ENCODE measurements around the gene SYP. TPM values are rescaled to one million over a fixed set of nuclear protein-coding genes. Genes with fewer than 3 reads are reported as not detected.

SYP gene
- total and polyA plus RNA-seq, 10 of the 15 experiments (the other 5 are each of a cell fraction or from before 2014, with no cell fraction given) = 0.34 to 1.7 (median 0.74) TPM

- TF ChIP-seq ZBTB11 (CRISPR knock-in tag; IDR thresholded peaks at IDR 0.05) = no peak
- no peak for TF ChIP-seq JUNB (IDR thresholded peaks at IDR 0.05)
Observed at GRCh38 chrX:49233176-49233575, 33.2 kb upstream of the SYP start, which contains the start of gene CACNA1F (continued).

DNA sequence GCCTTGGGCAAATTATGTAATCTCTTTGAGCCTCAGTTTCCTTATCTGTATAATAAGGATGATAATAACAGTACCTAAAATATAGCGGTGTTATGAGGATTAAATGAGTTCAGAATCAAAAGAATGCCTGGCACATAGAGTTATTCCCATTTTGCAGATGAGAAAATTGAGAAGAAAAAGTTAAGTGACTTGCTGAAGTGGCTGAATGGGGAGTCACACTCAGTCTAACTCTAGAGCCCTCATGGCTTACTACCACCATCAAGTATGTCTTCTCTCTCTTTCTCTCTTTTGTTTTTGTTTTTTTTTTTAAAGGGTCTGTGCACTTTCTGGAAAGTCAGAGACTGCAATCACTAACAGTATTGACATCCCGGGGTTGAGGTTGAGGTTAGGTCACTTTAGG is 32.5 kb upstream of the SYP start:
- POLR2A ChIA-PET = no interaction called here
- FAIRE-seq (no peak), DNase-seq (ENCODE audit: low read depth, low spot score) (no peak), ATAC-seq (no peak)
- CTCF ChIA-PET = interaction anchor here (1.1 kb wide), 1 partner anchor 40 kb away, joined by 3 read pairs; no protein-coding TSS in a partner anchor
- H3K9me3 ChIP-seq (replicated peaks; ENCODE audit: control insufficient read depth, insufficient read depth, low read length) = no peaks in the 10 kb centered on the region; the same call in 2 of the 3 replicates
- H3K4me2 ChIP-seq (ENCODE audit: control insufficient read depth, insufficient read depth) = no peak overlapping the region
- H3K4me1 ChIP-seq (ENCODE audit: control insufficient read depth, insufficient read depth, low read length) = peaks cover 5% of the 10 kb centered on the region
- no peak for TF ChIP-seq PKNOX1 (IDR thresholded peaks at IDR 0.05)
- no peak for TF ChIP-seq CBX3 (IDR thresholded peaks at IDR 0.05; ENCODE audit: borderline replicate concordance, low read depth)
- TF ChIP-seq SMARCA5 (IDR thresholded peaks at IDR 0.05) = no peak
- TF ChIP-seq TBL1XR1 (IDR thresholded peaks at IDR 0.05; ENCODE audit: low read depth, low read length) = no peak
- no peak for TF ChIP-seq BCLAF1 (IDR thresholded peaks at IDR 0.05)
- TF ChIP-seq SMAD5 (IDR thresholded peaks at IDR 0.05; ENCODE audit: low read depth) = no peak
- TF ChIP-seq TCF7 (IDR thresholded peaks at IDR 0.05; ENCODE audit: borderline replicate concordance) = no peak
- no peak for TF ChIP-seq BRCA1 (IDR thresholded peaks at IDR 0.05; ENCODE audit: low read depth, low read length)
- no peak for TF ChIP-seq ZNF207 (IDR thresholded peaks at IDR 0.05; ENCODE audit: borderline replicate concordance)
- TF ChIP-seq CHD1 (IDR thresholded peaks at IDR 0.05; ENCODE audit: low read depth, low read length) = no peak
- H3K27ac ChIP-seq (ENCODE audit: control insufficient read depth, insufficient read depth) = no peak overlapping the region
- 13% methylated on average over 2 of the region's 2 CpGs for WGBS (ENCODE audit: insufficient coverage, insufficient replicate concordance, low lambda C conversion rate, missing lambda C conversion rate)
- H4K20me1 ChIP-seq (ENCODE audit: control insufficient read depth, insufficient read depth) = no peaks in the 10 kb centered on the region
- intact Hi-C loops (cut with micrococcal nuclease; ENCODE audit: unreplicated experiment) (no loop called here), in situ Hi-C loops (cut with MboI) (no loop called here)
- no peaks in the 10 kb centered on the region for H3K27me3 ChIP-seq (replicated peaks in 1 of 2; ENCODE audit: control insufficient read depth in 2 of 2, insufficient read depth in 2 of 2, low read length in 1 of 2)
- H3K36me3 ChIP-seq (ENCODE audit: control insufficient read depth in 2 of 2, insufficient read depth in 2 of 2, low read length in 1 of 2) = no peaks in the 10 kb centered on the region
- no peak overlapping the region for H3K9ac ChIP-seq (ENCODE audit: control insufficient read depth, insufficient read depth, low read length)
- BruUV-seq (replicated peaks) = no TSS peak
- no peak overlapping the region for H2AFZ ChIP-seq (ENCODE audit: control insufficient read depth, low read depth, low read length)
- SMC1A ChIA-PET (ENCODE audit: uncharacterized antibody, unreplicated experiment) = no interaction called here
- no peak overlapping the region for H3K4me3 ChIP-seq
- RAD21 ChIA-PET (ENCODE audit: unreplicated experiment) = no interaction called here
- H3K79me2 ChIP-seq (ENCODE audit: control insufficient read depth, insufficient read depth, low read length) = peaks cover 3% of the 10 kb centered on the region; the same call in 1 of the 2 replicates

All from GM12878 (cell line).